Activated naive CD4-positive, alpha-beta T cell treated with anti-CD3 and anti-CD28 coated beads, Interleukin-2, amount 50 U/mL, for 24 hours (primary cell): ENCODE results near the gene FGF21.
"Not testable (repeated sequence)": the region's sequence is repeated elsewhere in the genome, so short reads cannot be mapped to it uniquely, and the experiment has no call there.

Experiments used
- H3K27ac Mint-ChIP-seq: one replicate; pipeline ENCODE4 v1.8.0; 2021; ENCODE audit warnings: mild to moderate bottlenecking, mixed read lengths
- H3K27me3 Mint-ChIP-seq: one replicate; pipeline ENCODE4 v1.8.0; 2021; ENCODE audit warnings: mixed read lengths
- H3K36me3 Mint-ChIP-seq: one replicate; pipeline ENCODE4 v1.8.0; 2021; ENCODE audit warnings: mixed read lengths
- H3K4me1 Mint-ChIP-seq: one replicate; pipeline ENCODE4 v1.8.0; 2021; ENCODE audit warnings: mixed read lengths
- H3K4me3 Mint-ChIP-seq: one replicate; pipeline ENCODE4 v1.8.0; 2021; ENCODE audit warnings: mild to moderate bottlenecking, mixed read lengths
- H3K9me3 Mint-ChIP-seq: one replicate; pipeline ENCODE4 v1.8.0; 2021; ENCODE audit warnings: mixed read lengths

Gene FGF21

GRCh38 chr19:48787331-48787730, 32.0 kb downstream of the FGF21 start:
- not testable (repeated sequence) for H3K27me3 Mint-ChIP-seq, H3K36me3 Mint-ChIP-seq, H3K9me3 Mint-ChIP-seq, H3K4me1 Mint-ChIP-seq, H3K4me3 Mint-ChIP-seq, H3K27ac Mint-ChIP-seq

- H3K4me3 Mint-ChIP-seq: no peak overlapping the region
- no peak overlapping the region for H3K27ac Mint-ChIP-seq
- no peaks in the 10 kb centered on the region for H3K27me3 Mint-ChIP-seq
Observed at GRCh38 chr19:48793271-48793670, 37.9 kb downstream of the FGF21 start.

GRCh38 chr19:48794291-48794690, 39.0 kb downstream of the FGF21 start:
- H3K4me1 Mint-ChIP-seq: peaks cover 9% of the 10 kb centered on the region
- peak overlapping the region; percentile 90 for H3K4me3 Mint-ChIP-seq
- H3K27ac Mint-ChIP-seq: no peak overlapping the region
- H3K9me3 Mint-ChIP-seq: no peaks in the 10 kb centered on the region
- H3K27me3 Mint-ChIP-seq: no peaks in the 10 kb centered on the region
- H3K36me3 Mint-ChIP-seq: no peaks in the 10 kb centered on the region

More at GRCh38 chr19:48793271-48793670, 37.9 kb downstream of the FGF21 start:
- Mint-ChIP-seq H3K36me3 (no peaks in the 10 kb centered on the region), H3K4me1 (peaks cover 9% of the 10 kb centered on the region), H3K9me3 (no peaks in the 10 kb centered on the region)

GRCh38 chr19:48795055-48795684, 39.8 kb downstream of the FGF21 start:
- Mint-ChIP-seq H3K27ac (peak overlapping the region; percentile 82), H3K4me3 (peak overlapping the region; percentile 90), H3K27me3 (no peaks in the 10 kb centered on the region)

GRCh38 chr19:48795685-48796070, 40.4 kb downstream of the FGF21 start:
- H3K9me3 Mint-ChIP-seq: no peaks in the 10 kb centered on the region
- H3K4me3 Mint-ChIP-seq: peak overlapping the region; percentile 90
- H3K4me1 Mint-ChIP-seq: peaks cover 9% of the 10 kb centered on the region

More at GRCh38 chr19:48795055-48795684, 39.8 kb downstream of the FGF21 start:
- H3K9me3 Mint-ChIP-seq: no peaks in the 10 kb centered on the region
- H3K36me3 Mint-ChIP-seq: no peaks in the 10 kb centered on the region
- peaks cover 9% of the 10 kb centered on the region for H3K4me1 Mint-ChIP-seq

GRCh38 chr19:48796298-48797083, 41.2 kb downstream of the FGF21 start:
- peaks cover 9% of the 10 kb centered on the region for H3K4me1 Mint-ChIP-seq
- H3K36me3 Mint-ChIP-seq: no peaks in the 10 kb centered on the region
- no peaks in the 10 kb centered on the region for H3K9me3 Mint-ChIP-seq
- no peak overlapping the region for H3K4me3 Mint-ChIP-seq
- no peak overlapping the region for H3K27ac Mint-ChIP-seq
- H3K27me3 Mint-ChIP-seq: no peaks in the 10 kb centered on the region

More at GRCh38 chr19:48795685-48796070, 40.4 kb downstream of the FGF21 start:
- Mint-ChIP-seq H3K27me3 (no peaks in the 10 kb centered on the region), H3K27ac (peak overlapping the region; percentile 82), H3K36me3 (no peaks in the 10 kb centered on the region)

GRCh38 chr19:48797103-48797502, 41.8 kb downstream of the FGF21 start:
- Mint-ChIP-seq H3K4me3 (no peak overlapping the region), H3K4me1 (peaks cover 9% of the 10 kb centered on the region), H3K27ac (peak overlapping the region; percentile 51), H3K27me3 (no peaks in the 10 kb centered on the region), H3K9me3 (no peaks in the 10 kb centered on the region), H3K36me3 (no peaks in the 10 kb centered on the region)

- H3K9me3 Mint-ChIP-seq: no peaks in the 10 kb centered on the region
- no peaks in the 10 kb centered on the region for H3K27me3 Mint-ChIP-seq
- no peaks in the 10 kb centered on the region for H3K36me3 Mint-ChIP-seq
- peaks cover 9% of the 10 kb centered on the region for H3K4me1 Mint-ChIP-seq
- no peak overlapping the region for H3K4me3 Mint-ChIP-seq
- no peak overlapping the region for H3K27ac Mint-ChIP-seq
Observed at GRCh38 chr19:48798937-48799336, 43.6 kb downstream of the FGF21 start.

GRCh38 chr19:48799358-48800300, 44.3 kb downstream of the FGF21 start:
- Mint-ChIP-seq H3K4me3 (no peak overlapping the region), H3K9me3 (no peaks in the 10 kb centered on the region), H3K36me3 (no peaks in the 10 kb centered on the region), H3K27ac (no peak overlapping the region), H3K4me1 (peaks cover 8% of the 10 kb centered on the region), H3K27me3 (no peaks in the 10 kb centered on the region)

GRCh38 chr19:48802623-48803022, 47.3 kb downstream of the FGF21 start:
- Mint-ChIP-seq H3K9me3 (no peaks in the 10 kb centered on the region), H3K27ac (no peak overlapping the region), H3K4me3 (no peak overlapping the region), H3K4me1 (peaks cover 8% of the 10 kb centered on the region), H3K27me3 (no peaks in the 10 kb centered on the region), H3K36me3 (peaks cover 2% of the 10 kb centered on the region)

- no peak overlapping the region for H3K4me3 Mint-ChIP-seq
- H3K27ac Mint-ChIP-seq: no peak overlapping the region
- peaks cover 18% of the 10 kb centered on the region for H3K4me1 Mint-ChIP-seq
- peaks cover 2% of the 10 kb centered on the region for H3K36me3 Mint-ChIP-seq
- H3K9me3 Mint-ChIP-seq: no peaks in the 10 kb centered on the region
- no peaks in the 10 kb centered on the region for H3K27me3 Mint-ChIP-seq
Observed at GRCh38 chr19:48804496-48804895, 49.2 kb downstream of the FGF21 start.

- H3K27ac Mint-ChIP-seq: no peak overlapping the region
- peaks cover 2% of the 10 kb centered on the region for H3K36me3 Mint-ChIP-seq
- H3K9me3 Mint-ChIP-seq: no peaks in the 10 kb centered on the region
- no peaks in the 10 kb centered on the region for H3K27me3 Mint-ChIP-seq
- peaks cover 27% of the 10 kb centered on the region for H3K4me1 Mint-ChIP-seq
- H3K4me3 Mint-ChIP-seq: no peak overlapping the region
Observed at GRCh38 chr19:48805452-48805851, 50.1 kb downstream of the FGF21 start.

GRCh38 chr19:48806518-48806817, 51.1 kb downstream of the FGF21 start:
- no peak overlapping the region for H3K4me3 Mint-ChIP-seq
- H3K36me3 Mint-ChIP-seq: peaks cover 2% of the 10 kb centered on the region
- peaks cover 27% of the 10 kb centered on the region for H3K4me1 Mint-ChIP-seq
- H3K9me3 Mint-ChIP-seq: no peaks in the 10 kb centered on the region
- H3K27ac Mint-ChIP-seq: no peak overlapping the region
- no peaks in the 10 kb centered on the region for H3K27me3 Mint-ChIP-seq

- Mint-ChIP-seq H3K4me1 (peaks cover 28% of the 10 kb centered on the region), H3K4me3 (no peak overlapping the region), H3K27ac (no peak overlapping the region), H3K36me3 (peaks cover 2% of the 10 kb centered on the region), H3K9me3 (no peaks in the 10 kb centered on the region), H3K27me3 (no peaks in the 10 kb centered on the region)
Observed at GRCh38 chr19:48806818-48807589, 51.7 kb downstream of the FGF21 start.
